ENCODE data around the gene NOP14. TPM values are rescaled to one million over a fixed set of nuclear protein-coding genes. Genes with fewer than 3 reads are reported as not detected.
A peak's percentile ranks its signal among the peaks of the same experiment; 100 is the strongest.
"Not testable (repeated sequence)": the region's sequence is repeated elsewhere in the genome, so short reads cannot be mapped to it uniquely, and the experiment has no call there.

Gene NOP14
- total RNA-seq, 1 donor from 2014 or later: 20.0 TPM

- ATAC-seq (peak; percentile 29), DNase-seq (ENCODE audit: low spot score) (peak; percentile 76)
- intact Hi-C loops (cut with DNase I): no loop called here
Measured at GRCh38 chr4:2963966-2964471, 813 bp upstream of the NOP14 start.

DNA sequence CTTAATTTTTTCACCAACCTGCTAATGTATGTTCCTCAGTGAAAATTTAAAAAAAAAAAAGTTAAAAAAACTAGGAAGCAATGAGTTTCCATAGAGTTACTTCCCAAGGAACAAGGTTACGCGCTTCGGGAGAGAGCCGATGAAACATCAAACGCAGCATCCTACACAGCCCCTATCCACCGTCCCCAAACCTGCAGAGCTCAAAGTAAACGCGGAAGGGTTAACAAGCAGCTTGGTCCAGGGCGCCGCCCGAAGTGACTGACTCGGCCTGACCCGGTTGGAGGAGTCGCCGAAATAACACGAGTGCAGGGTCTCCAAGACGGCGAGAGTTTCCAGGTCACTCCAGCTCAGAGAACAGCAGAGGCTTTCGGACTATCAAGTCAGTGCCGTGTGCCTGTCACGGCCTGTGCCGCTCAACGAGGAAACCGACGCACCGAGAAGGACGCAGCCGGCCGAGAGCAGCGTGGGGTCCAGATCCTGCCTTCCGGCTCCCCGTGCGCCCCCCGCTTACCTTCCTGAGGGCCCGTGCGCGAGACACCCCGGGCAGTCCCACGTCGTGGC lies 512 bp downstream of the NOP14 start:
- DNase-seq (ENCODE audit: low spot score): no peak
- peak; percentile 35 for ATAC-seq
- intact Hi-C loops (cut with DNase I): no loop called here

DNA sequence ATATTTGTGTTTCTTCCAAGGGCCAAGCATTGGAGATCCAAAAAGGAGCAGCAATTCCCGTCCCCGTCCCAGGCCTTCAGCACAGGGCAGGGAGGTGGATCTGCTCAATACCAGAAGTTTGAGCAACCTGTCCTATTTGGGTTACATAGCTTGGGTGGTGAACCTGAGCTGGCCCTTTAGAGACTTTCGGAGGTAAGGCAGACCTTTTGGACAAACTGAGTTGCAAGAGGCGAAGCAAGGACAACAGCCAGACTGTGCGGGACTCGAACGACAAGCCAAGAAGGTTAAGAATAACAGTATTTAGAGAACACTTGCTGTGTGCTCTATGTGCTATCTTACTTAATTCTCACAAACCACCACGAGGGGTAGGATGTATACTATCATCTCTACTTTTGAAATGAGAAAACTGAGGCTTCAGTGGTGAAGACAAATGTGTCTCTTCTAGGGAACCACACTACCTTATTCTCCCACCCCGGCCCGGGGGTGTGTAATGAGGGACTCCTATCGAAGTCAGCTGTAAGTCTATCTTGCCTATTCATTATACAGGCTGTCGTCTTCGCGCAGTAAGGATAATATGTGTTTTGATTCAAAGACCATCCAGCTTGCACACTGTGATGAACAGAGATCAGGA lies 1.3 kb downstream of the NOP14 start:
- intact Hi-C loops (cut with DNase I): no loop called here
- no peak for DNase-seq (ENCODE audit: low spot score)
- ATAC-seq: no peak

- DNase-seq (ENCODE audit: low spot score): no peak
- no peak for ATAC-seq
- intact Hi-C loops (cut with DNase I): no loop called here
Measured at GRCh38 chr4:2961421-2961810, 1.8 kb downstream of the NOP14 start.

- intact Hi-C loops (cut with DNase I): not testable (repeated sequence)
Measured at GRCh38 chr4:2960450-2960849, 2.8 kb downstream of the NOP14 start.

GRCh38 chr4:2958446-2958845 lies 4.8 kb downstream of the NOP14 start:
- intact Hi-C loops (cut with DNase I): no loop called here

More at GRCh38 chr4:2960450-2960849, 2.8 kb downstream of the NOP14 start:
- DNase-seq (ENCODE audit: low spot score); ATAC-seq: not testable (repeated sequence)

DNA sequence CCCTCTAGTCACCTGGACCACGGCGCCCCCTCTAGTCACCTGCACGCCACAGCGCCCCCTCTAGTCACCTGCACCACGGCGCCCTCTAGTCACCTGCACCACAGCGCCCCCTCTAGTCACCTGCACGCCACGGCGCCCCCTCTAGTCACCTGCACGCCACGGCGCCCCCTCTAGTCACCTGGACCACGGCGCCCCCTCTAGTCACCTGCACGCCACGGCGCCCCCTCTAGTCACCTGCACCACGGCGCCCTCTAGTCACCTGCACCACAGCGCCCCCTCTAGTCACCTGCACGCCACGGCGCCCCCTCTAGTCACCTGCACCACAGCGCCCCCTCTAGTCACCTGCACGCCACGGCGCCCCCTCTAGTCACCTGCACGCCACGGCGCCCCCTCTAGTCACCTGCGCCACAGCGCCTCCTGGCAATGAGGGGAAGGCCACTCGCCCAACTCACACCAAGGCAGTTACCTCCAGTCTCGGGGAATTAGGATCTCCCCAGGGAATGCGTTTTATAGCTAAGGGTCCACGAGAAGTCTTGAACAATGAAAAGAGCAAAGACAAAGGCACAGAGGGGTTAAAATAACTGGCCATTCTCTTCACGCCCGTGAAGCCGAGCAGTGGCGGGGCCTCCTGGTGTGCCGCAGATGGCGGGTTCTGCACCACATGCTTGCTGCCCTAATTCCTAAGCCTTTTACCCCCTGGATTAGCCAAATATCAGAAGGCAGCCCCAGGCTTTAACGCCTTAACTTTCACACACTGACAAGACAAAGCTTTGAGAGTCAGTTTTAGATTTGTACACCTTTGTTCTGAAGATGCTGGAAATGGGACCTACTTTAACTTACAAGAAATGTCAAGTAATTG lies 7.8 kb downstream of the NOP14 start:
- ATAC-seq; intact Hi-C loops (cut with DNase I); DNase-seq (ENCODE audit: low spot score): not testable (repeated sequence)

More at GRCh38 chr4:2958446-2958845, 4.8 kb downstream of the NOP14 start:
- DNase-seq (ENCODE audit: low spot score): no peak
- no peak for ATAC-seq

DNA sequence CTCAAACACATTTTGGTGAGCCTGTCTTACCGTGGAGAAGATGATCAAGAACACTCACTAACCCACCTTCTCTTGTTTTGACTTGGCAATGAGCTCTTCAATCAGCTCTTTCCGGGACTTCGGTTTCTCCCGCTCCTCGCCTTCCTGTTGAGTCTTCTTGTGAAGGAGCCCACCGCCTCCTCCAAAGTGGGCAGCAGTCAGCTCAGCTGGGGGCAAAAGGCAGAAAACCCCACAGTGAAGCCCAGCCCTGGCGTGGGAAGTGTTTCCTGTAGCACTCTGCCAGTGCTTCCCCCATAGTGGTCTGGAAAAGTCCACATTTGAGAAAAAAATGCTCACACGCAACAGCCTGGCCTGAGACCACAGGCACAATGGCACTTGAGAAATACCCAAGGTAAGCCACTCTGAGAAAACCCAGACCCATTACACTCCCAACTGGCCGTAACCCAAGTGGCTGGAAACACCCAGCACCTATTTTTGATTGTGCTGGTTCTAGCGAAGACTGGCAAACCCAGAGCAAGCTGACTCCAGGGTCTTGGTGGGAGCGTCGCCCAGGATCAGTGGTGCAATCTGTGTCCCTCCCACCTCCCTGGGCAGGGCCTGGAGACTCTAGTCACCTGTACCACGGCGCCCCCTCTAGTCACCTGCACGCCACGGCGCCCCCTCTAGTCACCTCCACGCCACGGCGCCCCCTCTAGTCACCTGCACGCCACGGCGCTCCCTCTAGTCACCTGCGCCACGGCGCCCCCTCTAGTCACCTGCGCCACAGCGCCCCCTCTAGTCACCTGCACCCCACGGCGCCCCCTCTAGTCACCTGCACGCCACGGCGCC lies 8.6 kb downstream of the NOP14 start:
- intact Hi-C loops (cut with DNase I): no loop called here
- no peak for ATAC-seq
- DNase-seq (ENCODE audit: low spot score): no peak

GRCh38 chr4:2953496-2953895 lies 9.7 kb downstream of the NOP14 start:
- ATAC-seq: no peak
- no peak for DNase-seq (ENCODE audit: low spot score)
- intact Hi-C loops (cut with DNase I): no loop called here

DNA sequence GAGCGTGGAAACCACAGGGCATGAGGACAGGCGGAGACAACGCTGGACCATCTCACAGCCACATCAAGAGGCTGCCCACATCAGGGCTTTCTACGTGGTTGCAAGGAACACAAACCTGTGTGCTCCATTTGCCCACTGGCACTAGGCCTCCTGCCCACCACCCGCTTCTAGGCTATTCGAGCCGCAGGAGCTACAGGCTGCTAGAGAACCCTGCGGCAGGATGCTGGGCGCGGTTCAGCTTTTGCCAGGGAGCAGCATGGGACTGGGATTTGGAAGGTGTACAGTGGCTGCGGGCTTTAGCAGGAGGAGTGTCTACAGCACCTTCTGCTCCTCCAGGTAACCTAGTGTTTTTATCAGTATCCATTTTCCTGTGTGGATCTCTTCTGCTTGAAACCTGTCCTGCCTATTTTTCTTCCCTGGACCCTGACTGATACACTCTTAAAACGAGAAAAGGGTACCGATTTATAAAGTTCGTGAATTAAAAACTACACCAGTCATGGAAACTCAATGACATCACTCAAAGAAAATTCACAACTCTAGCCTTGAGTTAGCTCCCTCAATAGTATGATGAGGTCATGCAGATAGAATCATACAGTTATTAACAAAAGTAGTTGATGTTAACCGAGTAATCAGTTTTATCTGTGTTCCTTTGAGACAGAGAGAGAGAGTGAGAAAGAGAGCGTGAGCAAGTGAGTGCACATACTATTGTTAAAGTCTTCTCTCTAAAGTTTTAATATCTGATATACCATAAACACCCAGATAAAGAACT lies 12.8 kb downstream of the NOP14 start:
- ATAC-seq (no peak), DNase-seq (ENCODE audit: low spot score) (no peak)
- intact Hi-C loops (cut with DNase I): no loop called here

DNA sequence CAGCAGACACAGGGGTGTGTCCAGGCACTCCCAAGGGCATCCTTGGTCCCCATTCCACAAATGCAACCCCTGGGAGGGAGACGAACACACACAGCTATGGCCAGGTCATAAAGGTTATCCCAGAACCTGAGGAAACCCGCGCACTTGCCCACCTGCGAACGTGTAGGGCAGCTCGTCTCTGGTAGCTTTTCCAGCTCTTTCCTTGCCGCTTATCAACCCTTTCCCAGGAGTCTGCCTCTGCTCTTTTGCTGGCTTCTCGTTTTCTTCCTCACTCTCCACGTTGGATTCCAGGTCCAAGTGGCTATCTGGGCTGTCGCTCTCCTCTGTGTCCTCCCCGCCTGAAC lies 13.5 kb downstream of the NOP14 start:
- DNase-seq (ENCODE audit: low spot score): no peak
- no peak for ATAC-seq
- intact Hi-C loops (cut with DNase I): no loop called here

DNA sequence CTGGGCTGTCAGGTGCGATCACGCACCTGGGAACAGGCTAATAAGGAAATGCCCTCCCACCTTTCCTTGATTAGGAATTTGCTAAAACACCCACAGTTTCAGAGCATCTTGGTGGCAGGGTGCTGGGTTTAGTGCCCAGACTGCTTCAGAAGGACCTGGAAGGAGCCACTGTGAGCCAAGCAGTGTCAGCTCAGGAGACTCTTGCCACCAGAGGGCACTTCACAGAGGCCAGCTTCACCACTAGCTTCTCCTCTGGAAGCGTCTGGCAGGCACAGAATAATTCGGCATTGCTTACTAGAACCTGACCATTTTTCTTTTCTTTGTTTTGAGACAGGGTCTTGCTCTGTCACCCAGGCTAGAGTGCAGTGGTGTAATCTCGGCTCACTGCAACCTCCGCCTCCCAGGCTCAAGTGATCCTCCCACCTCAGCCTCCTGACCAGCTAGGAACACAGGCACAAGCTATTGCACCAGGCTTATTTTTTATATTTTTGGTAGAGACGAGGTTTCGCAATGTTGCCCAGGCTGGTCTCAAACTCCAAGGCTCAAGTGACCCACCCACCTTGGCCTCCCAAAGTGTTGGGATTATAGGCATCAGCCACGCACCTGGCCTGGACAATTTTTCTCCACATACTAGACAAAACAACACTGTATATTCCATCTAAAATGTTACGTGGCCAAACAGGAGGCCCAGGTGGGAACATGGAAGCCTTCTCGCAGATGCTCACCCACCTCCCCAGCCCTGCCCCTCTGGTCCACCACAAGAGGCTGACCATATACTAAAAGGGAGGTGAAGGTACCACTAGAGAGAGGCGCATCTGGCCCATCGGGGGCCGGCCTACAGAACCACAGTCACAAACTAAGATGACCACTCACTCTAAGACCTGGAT lies 14.1 kb downstream of the NOP14 start:
- ATAC-seq: peak; percentile 37
- no peak for DNase-seq (ENCODE audit: low spot score)
- intact Hi-C loops (cut with DNase I): no loop called here

DNA sequence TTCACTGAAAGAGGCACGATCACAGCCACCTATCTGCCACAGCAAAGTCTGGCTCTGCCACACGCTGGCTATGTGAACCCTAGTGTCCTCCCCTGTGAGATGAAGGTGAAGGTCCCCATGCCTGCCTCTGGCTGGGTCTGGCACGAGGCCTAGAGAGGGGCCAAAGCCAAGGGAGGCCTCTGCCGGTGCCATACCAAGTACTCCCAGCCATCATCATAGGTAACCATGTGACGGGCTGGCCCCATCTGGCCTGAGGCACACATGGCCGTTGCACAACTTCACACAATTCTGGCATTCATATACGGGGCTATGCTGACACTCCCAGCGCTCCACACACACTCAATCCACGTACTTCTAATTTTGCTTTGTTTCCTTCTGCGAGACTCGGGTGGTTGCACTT lies 15.3 kb downstream of the NOP14 start:
- ATAC-seq (no peak), DNase-seq (ENCODE audit: low spot score) (no peak)
- intact Hi-C loops (cut with DNase I): no loop called here

DNA sequence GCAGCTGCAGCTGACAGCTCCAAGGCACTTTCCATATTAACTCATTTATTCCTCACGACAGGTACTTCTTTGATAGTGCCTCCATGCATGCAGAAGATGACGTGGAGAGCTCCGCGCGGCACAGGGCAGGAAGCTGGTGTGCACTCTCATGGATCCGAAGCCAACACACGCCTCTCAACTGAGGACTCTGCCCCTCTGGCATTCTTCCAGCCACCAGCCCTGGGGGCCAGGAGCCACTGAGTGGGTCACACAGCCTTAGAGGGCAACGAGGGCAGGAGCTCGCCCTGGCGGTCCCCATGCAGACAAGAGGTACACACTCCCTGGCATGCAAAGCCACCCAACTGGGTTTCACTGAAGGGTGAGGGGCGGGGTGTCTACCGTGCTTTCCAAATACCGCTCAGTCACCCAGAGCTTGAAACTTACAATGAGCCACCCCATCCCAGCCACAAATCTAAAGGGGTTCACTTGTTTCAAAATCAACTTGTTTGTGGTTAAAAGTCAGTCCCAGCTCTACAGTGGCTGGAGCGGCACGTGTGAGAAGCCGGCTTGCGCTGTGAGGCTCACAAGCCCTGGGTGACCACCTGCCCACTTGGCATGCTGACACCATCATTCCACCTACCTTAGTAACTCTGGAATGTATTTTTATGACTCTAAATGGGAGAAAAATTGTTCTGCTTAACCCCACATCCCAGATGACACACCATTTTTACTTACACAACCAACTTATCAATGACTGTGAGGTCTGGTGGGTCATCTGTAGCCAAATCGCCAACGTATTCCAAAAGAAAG lies 16.2 kb downstream of the NOP14 start:
- DNase-seq (ENCODE audit: low spot score): no peak
- intact Hi-C loops (cut with DNase I): no loop called here
- no peak for ATAC-seq

DNA sequence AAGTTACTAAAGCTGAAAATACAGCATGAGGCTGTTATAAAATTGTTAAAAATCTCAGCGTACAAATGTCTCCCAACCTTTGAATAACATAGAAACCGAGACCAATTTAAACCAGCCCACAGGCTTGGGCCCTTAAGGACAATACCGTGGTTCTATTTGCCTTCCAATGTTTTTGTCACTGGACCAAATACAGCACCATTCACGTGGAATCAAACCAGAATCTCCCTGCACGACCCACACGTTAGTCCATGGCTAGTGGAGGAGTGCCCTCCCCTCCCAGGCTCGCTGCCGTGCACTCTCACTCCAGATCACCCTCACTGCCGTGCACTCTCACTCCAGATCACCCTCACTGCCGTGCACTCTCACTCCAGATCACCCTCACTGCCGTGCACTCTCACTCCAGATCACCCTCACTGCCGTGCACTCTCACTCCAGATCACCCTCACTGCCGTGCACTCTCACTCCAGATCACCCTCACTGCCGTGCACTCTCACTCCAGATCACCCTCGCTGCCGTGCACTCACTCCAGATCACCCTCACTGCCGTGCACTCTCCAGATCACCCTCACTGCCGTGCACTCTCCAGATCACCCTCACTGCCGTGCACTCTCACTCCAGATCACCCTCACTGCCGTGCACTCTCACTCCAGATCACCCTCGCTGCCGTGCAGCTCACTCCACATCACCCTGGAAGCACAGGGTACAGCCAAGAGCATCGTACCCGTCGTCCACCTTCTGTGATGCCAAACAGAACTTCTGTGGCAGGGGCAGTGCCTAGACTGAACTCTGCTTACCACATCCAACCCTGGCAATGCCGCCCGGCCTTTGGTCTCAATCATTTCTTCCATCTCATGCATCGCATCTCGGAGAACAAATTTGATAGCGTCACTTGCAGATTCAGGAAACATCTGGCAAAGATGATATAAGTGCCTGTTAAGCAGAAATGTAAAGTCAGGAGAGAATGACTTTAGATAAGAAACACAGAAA lies 17.3 kb downstream of the NOP14 start:
- intact Hi-C loops (cut with DNase I); ATAC-seq: not testable (repeated sequence)
- peak; percentile 42 for DNase-seq (ENCODE audit: low spot score)
